ENCODE data around the gene UGT2A1. TPM values are rescaled to one million over a fixed set of nuclear protein-coding genes. Genes with fewer than 3 reads are reported as not detected.

The UGT2A1 gene
- total RNA-seq (ENCODE audit: unreplicated experiment) = not detected
- long read RNA-seq = 0 reads

DNA sequence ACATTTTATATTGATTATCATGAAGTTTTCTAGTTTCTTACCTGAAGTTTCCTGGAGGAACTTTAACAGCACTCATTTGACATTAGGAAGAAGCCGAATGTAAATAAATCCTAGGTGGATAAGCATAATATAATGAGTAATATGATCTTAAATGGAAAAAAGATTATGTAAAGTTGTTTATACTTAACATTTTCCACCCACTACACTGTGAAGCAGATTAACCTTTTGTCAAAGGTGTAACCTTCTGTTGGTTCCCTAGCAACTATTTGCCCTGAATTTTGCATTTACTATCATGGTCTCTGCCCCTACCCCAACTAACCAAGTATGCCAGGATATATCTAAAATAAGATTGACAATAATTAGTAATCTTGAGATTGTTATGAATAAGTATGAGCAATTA is at the start of gene UGT2A1:
TSS of gene UGT2A1 (minus strand) at position 101 of the 400 bp plus-strand sequence. CDS start 5,603 bp downstream, outside the sequence.
- H3K36me3 Mint-ChIP-seq (ENCODE audit: unreplicated experiment) = no peaks in the 10 kb centered on the region
- peaks cover 2% of the 10 kb centered on the region for H3K27me3 Mint-ChIP-seq (ENCODE audit: unreplicated experiment)
- H3K4me1 Mint-ChIP-seq (ENCODE audit: low read depth, unreplicated experiment) = no peaks in the 10 kb centered on the region
- no peak for DNase-seq
- H3K9me3 Mint-ChIP-seq (ENCODE audit: unreplicated experiment) = no peaks in the 10 kb centered on the region
- H3K27ac Mint-ChIP-seq (ENCODE audit: unreplicated experiment) = no peak within 1 kb of the TSS
- TF ChIP-seq CTCF (IDR thresholded peaks at IDR 0.05; ENCODE audit: partially characterized antibody, unreplicated experiment) = no peak
- no peak within 1 kb of the TSS for H3K4me3 Mint-ChIP-seq (ENCODE audit: unreplicated experiment)

DNA sequence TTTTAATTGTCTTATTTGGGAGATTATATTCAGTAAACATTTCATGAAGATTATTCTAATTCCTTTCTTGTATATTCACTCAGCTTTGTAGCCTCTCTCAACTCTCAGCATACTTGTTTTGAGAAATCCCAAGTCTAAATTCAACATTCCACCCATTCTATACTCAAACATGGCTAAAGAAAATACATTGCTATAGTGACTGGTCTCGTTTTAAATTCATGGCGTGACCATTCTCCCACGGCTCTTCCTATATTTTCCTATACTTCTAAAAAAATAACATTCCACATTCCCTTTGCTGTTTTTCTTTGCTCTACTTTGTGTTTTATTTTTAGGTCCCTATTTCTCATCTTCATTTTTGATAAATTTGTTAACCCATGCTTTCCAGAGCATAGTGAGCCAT is 49.2 kb upstream of the UGT2A1 start:
- H3K9me3 Mint-ChIP-seq (ENCODE audit: unreplicated experiment) = peaks cover 2% of the 10 kb centered on the region
- H3K27me3 Mint-ChIP-seq (ENCODE audit: unreplicated experiment) = peaks cover 5% of the 10 kb centered on the region
- H3K27ac Mint-ChIP-seq (ENCODE audit: unreplicated experiment) = no peak overlapping the region
- no peaks in the 10 kb centered on the region for H3K36me3 Mint-ChIP-seq (ENCODE audit: unreplicated experiment)
- H3K4me1 Mint-ChIP-seq (ENCODE audit: low read depth, unreplicated experiment) = no peaks in the 10 kb centered on the region
- H3K4me3 Mint-ChIP-seq (ENCODE audit: unreplicated experiment) = no peak overlapping the region
- DNase-seq = no peak
- no peak for TF ChIP-seq CTCF (IDR thresholded peaks at IDR 0.05; ENCODE audit: partially characterized antibody, unreplicated experiment)

DNA sequence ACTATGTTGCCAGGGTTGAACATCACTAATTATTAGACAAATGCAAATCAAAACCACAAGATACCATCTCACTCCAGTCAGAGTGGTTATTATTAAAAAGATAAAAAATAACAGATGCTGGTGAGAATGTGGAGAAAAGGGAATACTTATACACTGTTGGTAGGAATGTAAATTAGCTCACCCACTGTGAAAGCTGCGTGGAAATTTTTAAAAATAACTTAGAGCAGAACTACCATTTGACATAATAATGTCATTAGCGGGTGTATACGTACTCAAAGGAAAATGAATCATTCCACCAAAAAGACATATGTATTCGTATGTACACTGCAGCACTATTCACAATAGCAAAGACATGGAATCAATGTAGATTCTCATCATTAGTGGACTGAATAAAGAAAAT is 48.6 kb upstream of the UGT2A1 start:
- no peak for TF ChIP-seq CTCF (IDR thresholded peaks at IDR 0.05; ENCODE audit: partially characterized antibody, unreplicated experiment)
- H3K27me3 Mint-ChIP-seq (ENCODE audit: unreplicated experiment) = peaks cover 5% of the 10 kb centered on the region
- H3K4me1 Mint-ChIP-seq (ENCODE audit: low read depth, unreplicated experiment) = no peaks in the 10 kb centered on the region
- no peak for DNase-seq
- H3K9me3 Mint-ChIP-seq (ENCODE audit: unreplicated experiment) = peaks cover 2% of the 10 kb centered on the region
- H3K36me3 Mint-ChIP-seq (ENCODE audit: unreplicated experiment) = no peaks in the 10 kb centered on the region
- H3K27ac Mint-ChIP-seq (ENCODE audit: unreplicated experiment) = no peak overlapping the region
- H3K4me3 Mint-ChIP-seq (ENCODE audit: unreplicated experiment) = no peak overlapping the region

GRCh38 chr4:69697536-69698242 is 44.6 kb upstream of the UGT2A1 start:
- Mint-ChIP-seq H3K27me3 (ENCODE audit: unreplicated experiment) (peaks cover 5% of the 10 kb centered on the region), H3K36me3 (ENCODE audit: unreplicated experiment) (no peaks in the 10 kb centered on the region), H3K4me1 (ENCODE audit: low read depth, unreplicated experiment) (no peaks in the 10 kb centered on the region), H3K4me3 (ENCODE audit: unreplicated experiment) (no peak overlapping the region), H3K27ac (ENCODE audit: unreplicated experiment) (no peak overlapping the region), H3K9me3 (ENCODE audit: unreplicated experiment) (peaks cover 2% of the 10 kb centered on the region)
- DNase-seq = no peak
- TF ChIP-seq CTCF (IDR thresholded peaks at IDR 0.05; ENCODE audit: partially characterized antibody, unreplicated experiment) = no peak

- TF ChIP-seq CTCF (IDR thresholded peaks at IDR 0.05; ENCODE audit: partially characterized antibody, unreplicated experiment) = peak; percentile 73
- Mint-ChIP-seq H3K9me3 (ENCODE audit: unreplicated experiment) (peaks cover 1% of the 10 kb centered on the region), H3K27ac (ENCODE audit: unreplicated experiment) (no peak overlapping the region), H3K4me3 (ENCODE audit: unreplicated experiment) (no peak overlapping the region), H3K27me3 (ENCODE audit: unreplicated experiment) (no peaks in the 10 kb centered on the region), H3K4me1 (ENCODE audit: low read depth, unreplicated experiment) (no peaks in the 10 kb centered on the region), H3K36me3 (ENCODE audit: unreplicated experiment) (no peaks in the 10 kb centered on the region)
- DNase-seq = no peak
Measured at GRCh38 chr4:69689599-69689998, 36.6 kb upstream of the UGT2A1 start.

Data from glutamatergic neuron (in vitro differentiated cells).